ENCODE results near the gene FARP2. TPM values are rescaled to one million over a fixed set of nuclear protein-coding genes. Genes with fewer than 3 reads are reported as not detected.

Gene FARP2
- total and polyA plus RNA-seq, 10 of the 15 experiments (the other 5 are each of a cell fraction or from before 2014, with no cell fraction given), result 5.5 to 67.5 (median 36.8) TPM

- TF ChIP-seq MLLT1 (IDR thresholded peaks at IDR 0.05), result no peak
These were observed 35.7 kb upstream of the FARP2 start (continued) for GRCh38 chr2:241320394-241320793.

- ChIA-PET RAD21 (ENCODE audit: unreplicated experiment) (interaction anchor here (0.8 to 2.8 kb wide), 5 partner anchors 9 to 219 kb away, joined by 3 to 13 read pairs (median 4); partner anchors contain the start of gene MTERF4), POLR2A (interaction anchor here (0.6 to 1.0 kb wide), 2 partner anchors 11 to 749 kb away, joined by 3 read pairs; no protein-coding TSS in a partner anchor), SMC1A (ENCODE audit: uncharacterized antibody, unreplicated experiment) (interaction anchor here (0.9 to 3.7 kb wide), 7 partner anchors 8 to 70 kb away, joined by 3 to 15 read pairs (median 9); no protein-coding TSS in a partner anchor), CTCF (interaction anchor here (0.6 to 3.6 kb wide), 3 partner anchors 12 to 71 kb away, joined by 4 to 23 read pairs (median 7); no protein-coding TSS in a partner anchor)
- Histone ChIP-seq H3K4me1 (ENCODE audit: control insufficient read depth, insufficient read depth, low read length) (peaks cover 29% of the 10 kb centered on the region), H2AFZ (ENCODE audit: control insufficient read depth, low read depth, low read length) (no peak overlapping the region), H3K36me3 (ENCODE audit: control insufficient read depth in 2 of 2, insufficient read depth in 2 of 2, low read length in 1 of 2) (no peaks in the 10 kb centered on the region), H3K27me3 (replicated peaks in 1 of 2; ENCODE audit: control insufficient read depth in 2 of 2, insufficient read depth in 2 of 2, low read length in 1 of 2) (no peaks in the 10 kb centered on the region), H3K9ac (ENCODE audit: control insufficient read depth, insufficient read depth, low read length) (no peak overlapping the region), H3K27ac (ENCODE audit: control insufficient read depth, insufficient read depth) (no peak overlapping the region), H3K4me2 (ENCODE audit: control insufficient read depth, insufficient read depth) (peak overlapping the region; percentile 57), H3K79me2 (ENCODE audit: control insufficient read depth, insufficient read depth, low read length) (peaks cover 95% of the 10 kb centered on the region), H3K9me3 (replicated peaks; ENCODE audit: control insufficient read depth, insufficient read depth, low read length) (no peaks in the 10 kb centered on the region), H3K4me3 (peak overlapping the region; percentile 63), H4K20me1 (ENCODE audit: control insufficient read depth, insufficient read depth) (no peaks in the 10 kb centered on the region; the same call in 1 of the 2 replicates)
- intact Hi-C loops (cut with micrococcal nuclease; ENCODE audit: unreplicated experiment), result no loop called here
- WGBS (ENCODE audit: insufficient coverage, insufficient replicate concordance, low lambda C conversion rate, missing lambda C conversion rate), result 4% methylated on average over 1 of the region's 1 CpG
- DNase-seq (ENCODE audit: low read depth, low spot score) (no peak), ATAC-seq (no peak), FAIRE-seq (no peak)
- BruUV-seq (replicated peaks), result no TSS peak
- in situ Hi-C loops (cut with MboI), result no loop called here
- TF ChIP-seq ZBTB40 (IDR thresholded peaks at IDR 0.05; ENCODE audit: borderline replicate concordance) (0 out of 2 replicates have a peak, but pooled peaks have one; percentile 52), E4F1 (IDR thresholded peaks at IDR 0.05; ENCODE audit: borderline replicate concordance, partially characterized antibody) (no peak)
These were observed 35.1 kb upstream of the FARP2 start for GRCh38 chr2:241321033-241321432.

Measured in GM12878 (cell line).